ENCODE measurements around the gene DENND5B. TPM values are rescaled to one million over a fixed set of nuclear protein-coding genes. Genes with fewer than 3 reads are reported as not detected.

DENND5B gene
- total and polyA plus RNA-seq, 4 donors: 4.5 to 23.1 (median 9.3) TPM

- no peaks in the 10 kb centered on the region for H3K27me3 ChIP-seq (ENCODE audit: control insufficient read depth in 4 of 4, insufficient read depth in 4 of 4, low read length in 3 of 4)
- H3K27ac ChIP-seq (ENCODE audit: low read depth in 1 of 2, low read length in 2 of 2): no peak overlapping the region
- H3K4me1 ChIP-seq (ENCODE audit: control insufficient read depth in 4 of 4, insufficient read depth in 4 of 4, low read length in 3 of 4): no peaks in the 10 kb centered on the region
- WGBS: 89% methylated on average over 5 of the region's 5 CpGs
- H3K9ac ChIP-seq (ENCODE audit: low read depth in 1 of 2, low read length in 2 of 2): no peak overlapping the region
- H3K36me3 ChIP-seq (ENCODE audit: control insufficient read depth in 4 of 4, insufficient read depth in 3 of 4, low read depth in 1 of 4, low read length in 3 of 4): no peaks in the 10 kb centered on the region
- TF ChIP-seq RAD21 (IDR thresholded peaks at IDR 0.05): no peak
- TF ChIP-seq YY1 (IDR thresholded peaks at IDR 0.05): no peak
- no peak for TF ChIP-seq GABPA (IDR thresholded peaks at IDR 0.05 in 1 of 2, conservative IDR thresholded peaks at IDR 0.05 in 1 of 2)
- no peak for TF ChIP-seq JUND (IDR thresholded peaks at IDR 0.05)
- TF ChIP-seq EGR1 (IDR thresholded peaks at IDR 0.05; ENCODE audit: low read depth in 2 of 2): no peak
- no peak for TF ChIP-seq FOXA2 (IDR thresholded peaks at IDR 0.05)
- no peak for TF ChIP-seq FOXA1 (IDR thresholded peaks at IDR 0.05)
- TF ChIP-seq HNF4G (IDR thresholded peaks at IDR 0.05): no peak
- no peak for TF ChIP-seq SP1 (IDR thresholded peaks at IDR 0.05)
- TF ChIP-seq, protein P1, sequence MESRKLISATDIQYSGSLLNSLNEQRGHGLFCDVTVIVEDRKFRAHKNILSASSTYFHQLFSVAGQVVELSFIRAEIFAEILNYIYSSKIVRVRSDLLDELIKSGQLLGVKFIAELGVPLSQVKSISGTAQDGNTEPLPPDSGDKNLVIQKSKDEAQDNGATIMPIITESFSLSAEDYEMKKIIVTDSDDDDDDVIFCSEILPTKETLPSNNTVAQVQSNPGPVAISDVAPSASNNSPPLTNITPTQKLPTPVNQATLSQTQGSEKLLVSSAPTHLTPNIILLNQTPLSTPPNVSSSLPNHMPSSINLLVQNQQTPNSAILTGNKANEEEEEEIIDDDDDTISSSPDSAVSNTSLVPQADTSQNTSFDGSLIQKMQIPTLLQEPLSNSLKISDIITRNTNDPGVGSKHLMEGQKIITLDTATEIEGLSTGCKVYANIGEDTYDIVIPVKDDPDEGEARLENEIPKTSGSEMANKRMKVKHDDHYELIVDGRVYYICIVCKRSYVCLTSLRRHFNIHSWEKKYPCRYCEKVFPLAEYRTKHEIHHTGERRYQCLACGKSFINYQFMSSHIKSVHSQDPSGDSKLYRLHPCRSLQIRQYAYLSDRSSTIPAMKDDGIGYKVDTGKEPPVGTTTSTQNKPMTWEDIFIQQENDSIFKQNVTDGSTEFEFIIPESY (IDR thresholded peaks at IDR 0.05): no peak
- no peak for TF ChIP-seq TAF1 (conservative IDR thresholded peaks at IDR 0.05)
- no peak for TF ChIP-seq CTCF (IDR thresholded peaks at IDR 0.05; ENCODE audit: low read depth, low read length, missing input control)
- TF ChIP-seq RXRA (IDR thresholded peaks at IDR 0.05): no peak
- no peak for TF ChIP-seq NR2F2 (IDR thresholded peaks at IDR 0.05)
- TF ChIP-seq, protein P2, sequence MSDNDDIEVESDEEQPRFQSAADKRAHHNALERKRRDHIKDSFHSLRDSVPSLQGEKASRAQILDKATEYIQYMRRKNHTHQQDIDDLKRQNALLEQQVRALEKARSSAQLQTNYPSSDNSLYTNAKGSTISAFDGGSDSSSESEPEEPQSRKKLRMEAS (IDR thresholded peaks at IDR 0.05): no peak
- TF ChIP-seq, protein P3, sequence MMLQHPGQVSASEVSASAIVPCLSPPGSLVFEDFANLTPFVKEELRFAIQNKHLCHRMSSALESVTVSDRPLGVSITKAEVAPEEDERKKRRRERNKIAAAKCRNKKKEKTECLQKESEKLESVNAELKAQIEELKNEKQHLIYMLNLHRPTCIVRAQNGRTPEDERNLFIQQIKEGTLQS (IDR thresholded peaks at IDR 0.05): no peak
- TF ChIP-seq, protein P4, sequence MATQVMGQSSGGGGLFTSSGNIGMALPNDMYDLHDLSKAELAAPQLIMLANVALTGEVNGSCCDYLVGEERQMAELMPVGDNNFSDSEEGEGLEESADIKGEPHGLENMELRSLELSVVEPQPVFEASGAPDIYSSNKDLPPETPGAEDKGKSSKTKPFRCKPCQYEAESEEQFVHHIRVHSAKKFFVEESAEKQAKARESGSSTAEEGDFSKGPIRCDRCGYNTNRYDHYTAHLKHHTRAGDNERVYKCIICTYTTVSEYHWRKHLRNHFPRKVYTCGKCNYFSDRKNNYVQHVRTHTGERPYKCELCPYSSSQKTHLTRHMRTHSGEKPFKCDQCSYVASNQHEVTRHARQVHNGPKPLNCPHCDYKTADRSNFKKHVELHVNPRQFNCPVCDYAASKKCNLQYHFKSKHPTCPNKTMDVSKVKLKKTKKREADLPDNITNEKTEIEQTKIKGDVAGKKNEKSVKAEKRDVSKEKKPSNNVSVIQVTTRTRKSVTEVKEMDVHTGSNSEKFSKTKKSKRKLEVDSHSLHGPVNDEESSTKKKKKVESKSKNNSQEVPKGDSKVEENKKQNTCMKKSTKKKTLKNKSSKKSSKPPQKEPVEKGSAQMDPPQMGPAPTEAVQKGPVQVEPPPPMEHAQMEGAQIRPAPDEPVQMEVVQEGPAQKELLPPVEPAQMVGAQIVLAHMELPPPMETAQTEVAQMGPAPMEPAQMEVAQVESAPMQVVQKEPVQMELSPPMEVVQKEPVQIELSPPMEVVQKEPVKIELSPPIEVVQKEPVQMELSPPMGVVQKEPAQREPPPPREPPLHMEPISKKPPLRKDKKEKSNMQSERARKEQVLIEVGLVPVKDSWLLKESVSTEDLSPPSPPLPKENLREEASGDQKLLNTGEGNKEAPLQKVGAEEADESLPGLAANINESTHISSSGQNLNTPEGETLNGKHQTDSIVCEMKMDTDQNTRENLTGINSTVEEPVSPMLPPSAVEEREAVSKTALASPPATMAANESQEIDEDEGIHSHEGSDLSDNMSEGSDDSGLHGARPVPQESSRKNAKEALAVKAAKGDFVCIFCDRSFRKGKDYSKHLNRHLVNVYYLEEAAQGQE (IDR thresholded peaks at IDR 0.05): no peak
- H3K4me3 ChIP-seq (ENCODE audit: low read depth in 1 of 3, low read length in 3 of 3): no peak overlapping the region
- DNase-seq (ENCODE audit: low spot score): no peak
- no peaks in the 10 kb centered on the region for H3K9me3 ChIP-seq (ENCODE audit: control insufficient read depth in 4 of 4, low read length in 3 of 4)
Observed at GRCh38 chr12:31562594-31563328, 28.2 kb downstream of the DENND5B start.

Measured in liver (tissue), 9 donors.